Neural crest cell (in vitro differentiated cells): ENCODE results near the gene CNGA4. TPM values are rescaled to one million over a fixed set of nuclear protein-coding genes. Genes with fewer than 3 reads are reported as not detected.

Experiments
- DNase-seq: peaks from one replicate; pipeline ENCODE4 v3.0.0; 2021; ENCODE audit warnings: low read depth, mixed read lengths, low spot score
- H3K27ac Mint-ChIP-seq: one replicate; pipeline ENCODE4 v1.8.0; 2021; ENCODE audit warnings: mild to moderate bottlenecking, mixed read lengths; ENCODE audit not compliant: unreplicated experiment
- H3K27me3 Mint-ChIP-seq: 2 replicates; pipeline ENCODE4 v1.8.0; 2021; ENCODE audit warnings: low read depth, mild to moderate bottlenecking, mixed read lengths
- H3K36me3 Mint-ChIP-seq: 2 replicates; pipeline ENCODE4 v1.8.0; 2021; ENCODE audit warnings: low read depth, mild to moderate bottlenecking, mixed read lengths
- H3K4me1 Mint-ChIP-seq: 2 replicates; pipeline ENCODE4 v1.8.0; 2021; ENCODE audit warnings: mixed read lengths
- H3K4me3 Mint-ChIP-seq: one replicate; pipeline ENCODE4 v1.8.0; 2021; ENCODE audit warnings: mild to moderate bottlenecking, mixed read lengths
- H3K9me3 Mint-ChIP-seq: 2 replicates; pipeline ENCODE4 v1.8.0; 2021; ENCODE audit warnings: mixed read lengths
- long read RNA-seq: library from polyadenylated mRNA; unstranded; transcript quantifications from one replicate; pipeline ENCODE4 v2.0.0, GENCODE V29; 2020
- total RNA-seq: library from RNA; stranded (reverse); gene quantifications from 2 replicates; pipeline ENCODE4 v1.2.1, GENCODE V29; 2021
- TF ChIP-seq, protein P1 (sequence below): fragments of 200-600 bp; sonication (generic); conservative IDR thresholded peaks from 2 replicates; pipeline ENCODE4 v1.5.0; 2021; ENCODE audit warnings: antibody characterized with exemption, mild to moderate bottlenecking

The CNGA4 gene
- total RNA-seq = 0.16 TPM in 1 of 2 replicates, not detected in the other
- long read RNA-seq = 0 reads

- TF ChIP-seq, protein P1, sequence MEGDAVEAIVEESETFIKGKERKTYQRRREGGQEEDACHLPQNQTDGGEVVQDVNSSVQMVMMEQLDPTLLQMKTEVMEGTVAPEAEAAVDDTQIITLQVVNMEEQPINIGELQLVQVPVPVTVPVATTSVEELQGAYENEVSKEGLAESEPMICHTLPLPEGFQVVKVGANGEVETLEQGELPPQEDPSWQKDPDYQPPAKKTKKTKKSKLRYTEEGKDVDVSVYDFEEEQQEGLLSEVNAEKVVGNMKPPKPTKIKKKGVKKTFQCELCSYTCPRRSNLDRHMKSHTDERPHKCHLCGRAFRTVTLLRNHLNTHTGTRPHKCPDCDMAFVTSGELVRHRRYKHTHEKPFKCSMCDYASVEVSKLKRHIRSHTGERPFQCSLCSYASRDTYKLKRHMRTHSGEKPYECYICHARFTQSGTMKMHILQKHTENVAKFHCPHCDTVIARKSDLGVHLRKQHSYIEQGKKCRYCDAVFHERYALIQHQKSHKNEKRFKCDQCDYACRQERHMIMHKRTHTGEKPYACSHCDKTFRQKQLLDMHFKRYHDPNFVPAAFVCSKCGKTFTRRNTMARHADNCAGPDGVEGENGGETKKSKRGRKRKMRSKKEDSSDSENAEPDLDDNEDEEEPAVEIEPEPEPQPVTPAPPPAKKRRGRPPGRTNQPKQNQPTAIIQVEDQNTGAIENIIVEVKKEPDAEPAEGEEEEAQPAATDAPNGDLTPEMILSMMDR = no peak
- H3K9me3 Mint-ChIP-seq = no peaks in the 10 kb centered on the region
- peaks cover 16% of the 10 kb centered on the region for H3K4me1 Mint-ChIP-seq
- H3K36me3 Mint-ChIP-seq = no peaks in the 10 kb centered on the region
- H3K27ac Mint-ChIP-seq = no peak within 1 kb of the TSS
- H3K27me3 Mint-ChIP-seq = peaks cover 16% of the 10 kb centered on the region
- no peak within 1 kb of the TSS for H3K4me3 Mint-ChIP-seq
- DNase-seq = no peak
Observed at GRCh38 chr11:6238902-6239301, at the start of gene CNGA4. Gene CNGA4, plus strand, starts transcription at chr11:6239089. Its CDS starts 118 bp downstream, at chr11:6239207.

DNA sequence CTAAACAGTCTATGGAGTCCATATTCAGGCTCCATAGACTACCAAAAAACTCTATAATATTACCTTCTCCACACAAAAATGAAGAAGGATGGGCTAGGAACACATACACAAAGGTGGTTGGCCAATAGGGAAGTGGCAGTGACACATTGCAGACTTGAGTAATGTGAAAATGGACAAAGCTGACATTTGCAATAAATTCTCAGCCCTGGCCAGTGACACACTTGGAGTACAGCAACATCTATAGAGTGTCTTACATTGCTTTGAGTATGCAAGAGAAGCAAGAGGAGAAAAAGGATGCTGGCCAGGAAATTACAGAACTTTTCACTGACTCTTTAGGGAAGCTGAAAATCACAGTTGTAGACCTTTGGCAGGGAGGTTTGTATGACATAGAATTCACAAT lies 47.1 kb upstream of the CNGA4 start:
- peaks cover 14% of the 10 kb centered on the region for H3K4me1 Mint-ChIP-seq
- DNase-seq = no peak
- TF ChIP-seq, protein P1 = no peak

DNA sequence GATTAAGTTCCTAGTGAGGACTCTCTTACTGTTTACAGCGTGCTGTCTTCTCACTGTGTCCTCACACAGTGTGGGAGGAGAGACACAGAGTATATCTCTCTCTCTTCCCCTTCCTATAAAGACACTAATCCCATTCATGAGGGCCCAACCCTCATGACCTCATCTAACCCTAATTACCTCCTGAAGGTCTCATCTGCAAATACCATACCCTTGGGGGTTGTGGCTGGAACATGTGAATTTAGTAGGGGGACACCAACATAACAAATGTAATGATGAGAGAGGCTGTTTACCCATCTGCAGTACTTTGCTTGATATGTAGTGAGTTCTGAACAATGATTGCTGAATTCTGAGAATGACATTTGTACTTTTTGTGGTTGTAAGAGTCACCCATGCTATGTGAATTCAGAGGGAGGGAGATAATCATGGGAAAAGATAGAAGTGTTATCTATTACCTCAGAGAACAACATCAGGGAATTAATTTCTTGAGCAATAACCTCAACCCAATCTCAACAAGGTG lies 44.8 kb upstream of the CNGA4 start:
- no peaks in the 10 kb centered on the region for H3K9me3 Mint-ChIP-seq

More for the DNA sequence above, 47.1 kb upstream of the CNGA4 start:
- H3K27ac Mint-ChIP-seq = no peak overlapping the region
- H3K27me3 Mint-ChIP-seq = no peaks in the 10 kb centered on the region
- no peak overlapping the region for H3K4me3 Mint-ChIP-seq
- H3K36me3 Mint-ChIP-seq = no peaks in the 10 kb centered on the region
- no peaks in the 10 kb centered on the region for H3K9me3 Mint-ChIP-seq

DNA sequence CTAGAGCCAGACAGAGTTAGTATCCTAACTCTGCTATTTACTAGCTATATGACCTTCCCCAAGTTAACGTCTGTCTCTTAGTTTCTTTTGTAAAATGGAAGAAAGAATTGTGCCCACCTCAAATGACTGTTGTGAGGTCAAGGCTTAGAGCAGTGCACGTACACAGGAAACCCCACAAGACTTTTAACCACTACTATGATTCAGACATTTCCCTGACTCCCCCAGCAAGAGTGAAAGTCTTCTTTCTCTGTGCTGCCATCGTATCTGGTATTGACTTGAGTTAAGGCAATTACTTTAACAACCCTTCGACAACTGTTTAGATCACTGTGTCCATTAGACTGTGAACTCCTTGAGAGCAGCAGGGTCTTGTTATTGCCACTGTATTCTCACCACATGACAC lies 42.5 kb upstream of the CNGA4 start:
- Mint-ChIP-seq H3K27ac (no peak overlapping the region), H3K4me3 (no peak overlapping the region), H3K27me3 (no peaks in the 10 kb centered on the region), H3K9me3 (no peaks in the 10 kb centered on the region), H3K4me1 (peaks cover 20% of the 10 kb centered on the region), H3K36me3 (no peaks in the 10 kb centered on the region)
- TF ChIP-seq, protein P1 = no peak
- no peak for DNase-seq

More for the DNA sequence above, 44.8 kb upstream of the CNGA4 start:
- Mint-ChIP-seq H3K36me3 (no peaks in the 10 kb centered on the region), H3K4me3 (no peak overlapping the region), H3K27ac (no peak overlapping the region), H3K4me1 (peaks cover 14% of the 10 kb centered on the region), H3K27me3 (no peaks in the 10 kb centered on the region)
- DNase-seq = no peak
- TF ChIP-seq, protein P1 = no peak

GRCh38 chr11:6197466-6198200 lies 41.3 kb upstream of the CNGA4 start:
- H3K4me1 Mint-ChIP-seq = peaks cover 15% of the 10 kb centered on the region
- TF ChIP-seq, protein P1 = no peak
- H3K4me3 Mint-ChIP-seq = no peak overlapping the region
- DNase-seq = no peak
- H3K9me3 Mint-ChIP-seq = no peaks in the 10 kb centered on the region
- H3K27ac Mint-ChIP-seq = no peak overlapping the region
- no peaks in the 10 kb centered on the region for H3K27me3 Mint-ChIP-seq
- H3K36me3 Mint-ChIP-seq = no peaks in the 10 kb centered on the region
